Measurements from ENCODE around the gene LNX2.

Gene LNX2

GRCh38 chr13:27643334-27644132 lies 23.2 kb upstream of the LNX2 start:
- TF ChIP-seq, protein P1, sequence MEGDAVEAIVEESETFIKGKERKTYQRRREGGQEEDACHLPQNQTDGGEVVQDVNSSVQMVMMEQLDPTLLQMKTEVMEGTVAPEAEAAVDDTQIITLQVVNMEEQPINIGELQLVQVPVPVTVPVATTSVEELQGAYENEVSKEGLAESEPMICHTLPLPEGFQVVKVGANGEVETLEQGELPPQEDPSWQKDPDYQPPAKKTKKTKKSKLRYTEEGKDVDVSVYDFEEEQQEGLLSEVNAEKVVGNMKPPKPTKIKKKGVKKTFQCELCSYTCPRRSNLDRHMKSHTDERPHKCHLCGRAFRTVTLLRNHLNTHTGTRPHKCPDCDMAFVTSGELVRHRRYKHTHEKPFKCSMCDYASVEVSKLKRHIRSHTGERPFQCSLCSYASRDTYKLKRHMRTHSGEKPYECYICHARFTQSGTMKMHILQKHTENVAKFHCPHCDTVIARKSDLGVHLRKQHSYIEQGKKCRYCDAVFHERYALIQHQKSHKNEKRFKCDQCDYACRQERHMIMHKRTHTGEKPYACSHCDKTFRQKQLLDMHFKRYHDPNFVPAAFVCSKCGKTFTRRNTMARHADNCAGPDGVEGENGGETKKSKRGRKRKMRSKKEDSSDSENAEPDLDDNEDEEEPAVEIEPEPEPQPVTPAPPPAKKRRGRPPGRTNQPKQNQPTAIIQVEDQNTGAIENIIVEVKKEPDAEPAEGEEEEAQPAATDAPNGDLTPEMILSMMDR (IDR thresholded peaks at IDR 0.05; ENCODE audit: low read depth, low read length): no peak
- TF ChIP-seq EZH2phosphoT487 (IDR thresholded peaks at IDR 0.05; ENCODE audit: low read depth): no peak

GRCh38 chr13:27641711-27642502 lies 21.6 kb upstream of the LNX2 start:
- Histone ChIP-seq H4K20me1 (ENCODE audit: insufficient read depth, low read length) (peaks cover 55% of the 10 kb centered on the region), H3K9me3 (ENCODE audit: insufficient read depth, low read length) (no peaks in the 10 kb centered on the region), H3K27ac (ENCODE audit: low read length) (no peak overlapping the region), H3K4me2 (ENCODE audit: low read length) (no peak overlapping the region), H2AFZ (ENCODE audit: low read depth, low read length) (no peak overlapping the region), H3K36me3 (replicated peaks; ENCODE audit: low read depth, low read length) (peaks cover 40% of the 10 kb centered on the region), H3K4me1 (ENCODE audit: low read length) (peaks cover 10% of the 10 kb centered on the region; the same call in 1 of the 2 replicates), H3K9ac (ENCODE audit: low read length) (no peak overlapping the region), H3K79me2 (ENCODE audit: low read length) (peaks cover 97% of the 10 kb centered on the region), H3K4me3 (ENCODE audit: low read length) (no peak overlapping the region), H3K27me3 (ENCODE audit: low read depth, low read length) (no peaks in the 10 kb centered on the region)
- TF ChIP-seq, protein P1 (IDR thresholded peaks at IDR 0.05; ENCODE audit: low read depth, low read length): no peak
- TF ChIP-seq EZH2phosphoT487 (IDR thresholded peaks at IDR 0.05; ENCODE audit: low read depth): no peak

More at GRCh38 chr13:27643334-27644132, 23.2 kb upstream of the LNX2 start:
- no peaks in the 10 kb centered on the region for H3K27me3 ChIP-seq (ENCODE audit: low read depth, low read length)
- H3K4me3 ChIP-seq (ENCODE audit: low read length): no peak overlapping the region
- H3K4me2 ChIP-seq (ENCODE audit: low read length): no peak overlapping the region
- peaks cover 10% of the 10 kb centered on the region; the same call in 1 of the 2 replicates for H3K4me1 ChIP-seq (ENCODE audit: low read length)
- H4K20me1 ChIP-seq (ENCODE audit: insufficient read depth, low read length): peaks cover 44% of the 10 kb centered on the region
- H2AFZ ChIP-seq (ENCODE audit: low read depth, low read length): no peak overlapping the region
- no peak overlapping the region for H3K27ac ChIP-seq (ENCODE audit: low read length)
- peaks cover 41% of the 10 kb centered on the region for H3K36me3 ChIP-seq (replicated peaks; ENCODE audit: low read depth, low read length)
- peaks cover 4% of the 10 kb centered on the region; the same call in 1 of the 2 replicates for H3K9me3 ChIP-seq (ENCODE audit: insufficient read depth, low read length)
- peaks cover 84% of the 10 kb centered on the region for H3K79me2 ChIP-seq (ENCODE audit: low read length)
- no peak overlapping the region for H3K9ac ChIP-seq (ENCODE audit: low read length)

GRCh38 chr13:27639186-27639585 lies 18.9 kb upstream of the LNX2 start:
- Histone ChIP-seq H3K27me3 (ENCODE audit: low read depth, low read length) (no peaks in the 10 kb centered on the region), H2AFZ (ENCODE audit: low read depth, low read length) (no peak overlapping the region), H3K9ac (ENCODE audit: low read length) (no peak overlapping the region), H3K4me1 (ENCODE audit: low read length) (peaks cover 20% of the 10 kb centered on the region), H3K79me2 (ENCODE audit: low read length) (peaks cover 93% of the 10 kb centered on the region), H3K27ac (ENCODE audit: low read length) (no peak overlapping the region), H4K20me1 (ENCODE audit: insufficient read depth, low read length) (peaks cover 63% of the 10 kb centered on the region), H3K4me3 (ENCODE audit: low read length) (no peak overlapping the region), H3K9me3 (ENCODE audit: insufficient read depth, low read length) (no peaks in the 10 kb centered on the region), H3K36me3 (replicated peaks; ENCODE audit: low read depth, low read length) (peaks cover 25% of the 10 kb centered on the region), H3K4me2 (ENCODE audit: low read length) (no peak overlapping the region)
- TF ChIP-seq EZH2phosphoT487 (IDR thresholded peaks at IDR 0.05; ENCODE audit: low read depth): no peak
- TF ChIP-seq, protein P1 (IDR thresholded peaks at IDR 0.05; ENCODE audit: low read depth, low read length): no peak

- H2AFZ ChIP-seq (ENCODE audit: low read depth, low read length): no peak overlapping the region
- no peak overlapping the region for H3K4me2 ChIP-seq (ENCODE audit: low read length)
- H3K36me3 ChIP-seq (replicated peaks; ENCODE audit: low read depth, low read length): peaks cover 18% of the 10 kb centered on the region
- no peak overlapping the region for H3K27ac ChIP-seq (ENCODE audit: low read length)
- no peak overlapping the region for H3K9ac ChIP-seq (ENCODE audit: low read length)
- no peak overlapping the region for H3K4me3 ChIP-seq (ENCODE audit: low read length)
- peaks cover 62% of the 10 kb centered on the region for H4K20me1 ChIP-seq (ENCODE audit: insufficient read depth, low read length)
- H3K79me2 ChIP-seq (ENCODE audit: low read length): peaks cover 93% of the 10 kb centered on the region
- peaks cover 21% of the 10 kb centered on the region for H3K4me1 ChIP-seq (ENCODE audit: low read length)
- no peaks in the 10 kb centered on the region for H3K9me3 ChIP-seq (ENCODE audit: insufficient read depth, low read length)
- TF ChIP-seq, protein P1 (IDR thresholded peaks at IDR 0.05; ENCODE audit: low read depth, low read length): no peak
- TF ChIP-seq EZH2phosphoT487 (IDR thresholded peaks at IDR 0.05; ENCODE audit: low read depth): no peak
- no peaks in the 10 kb centered on the region for H3K27me3 ChIP-seq (ENCODE audit: low read depth, low read length)
Observed at GRCh38 chr13:27638521-27638920, 18.2 kb upstream of the LNX2 start.
